Stimulated activated CD4-positive, alpha-beta T cell treated with anti-CD3 and anti-CD28 coated beads, Interleukin-15, amount 100 ng/mL, for 1 hour (primary cell): ENCODE data around the gene TRIM61.
"Not testable (repeated sequence)": the region's sequence is repeated elsewhere in the genome, so short reads cannot be mapped to it uniquely, and the experiment has no call there.

Experiments used
- DNase-seq, 2 donors: peaks; one replicate each; pipeline ENCODE4 v3.0.0-alpha.2; 2020; ENCODE audit warnings: low read depth in 1 of 2, low spot score in 1 of 2

TRIM61 gene

GRCh38 chr4:164956766-164957643, 20.5 kb downstream of the TRIM61 start:
- DNase-seq: peak; percentile 30 to 50

- no peak for DNase-seq
These were observed 22.2 kb downstream of the TRIM61 start for GRCh38 chr4:164955107-164955805.

GRCh38 chr4:164952551-164952950, 24.9 kb downstream of the TRIM61 start:
- no peak for DNase-seq

GRCh38 chr4:164949448-164950143, 27.9 kb downstream of the TRIM61 start:
- DNase-seq: no peak

- no peak for DNase-seq
These were observed 28.5 kb downstream of the TRIM61 start for GRCh38 chr4:164948975-164949374.

- not testable (repeated sequence) for DNase-seq
These were observed 29.5 kb downstream of the TRIM61 start for GRCh38 chr4:164948006-164948405.

- DNase-seq: no peak
These were observed 30.6 kb downstream of the TRIM61 start for GRCh38 chr4:164946810-164947209.

GRCh38 chr4:164945146-164945545, 32.3 kb downstream of the TRIM61 start:
- DNase-seq: no peak

GRCh38 chr4:164943192-164943591, 34.3 kb downstream of the TRIM61 start:
- no peak for DNase-seq

- DNase-seq: no peak
These were observed 39.7 kb downstream of the TRIM61 start for GRCh38 chr4:164937576-164938270.

GRCh38 chr4:164935865-164936606, 41.4 kb downstream of the TRIM61 start:
- DNase-seq: not testable (repeated sequence)

GRCh38 chr4:164935363-164935762, 42.1 kb downstream of the TRIM61 start:
- DNase-seq: no peak

GRCh38 chr4:164933244-164933643, 44.2 kb downstream of the TRIM61 start:
- no peak for DNase-seq

- no peak for DNase-seq
These were observed 45.7 kb downstream of the TRIM61 start for GRCh38 chr4:164931551-164932324.

- no peak for DNase-seq
These were observed 46.8 kb downstream of the TRIM61 start for GRCh38 chr4:164930647-164931046.

GRCh38 chr4:164927101-164927500, 50.4 kb downstream of the TRIM61 start:
- not testable (repeated sequence) for DNase-seq

GRCh38 chr4:164926301-164926700, 51.2 kb downstream of the TRIM61 start:
- no peak for DNase-seq

GRCh38 chr4:164924670-164925238, 52.7 kb downstream of the TRIM61 start:
- DNase-seq: no peak

- no peak for DNase-seq
These were observed 58.5 kb downstream of the TRIM61 start for GRCh38 chr4:164918956-164919355.
